NCI-H2081 treated with DMSO at 0.1 percent for 48 hours (cell line): ENCODE measurements around the gene TRPM8.

Experiments used
- DNase-seq: peaks from one replicate; lab custom pipeline; 2025; lab: John Stamatoyannopoulos, UW

The TRPM8 gene

DNA sequence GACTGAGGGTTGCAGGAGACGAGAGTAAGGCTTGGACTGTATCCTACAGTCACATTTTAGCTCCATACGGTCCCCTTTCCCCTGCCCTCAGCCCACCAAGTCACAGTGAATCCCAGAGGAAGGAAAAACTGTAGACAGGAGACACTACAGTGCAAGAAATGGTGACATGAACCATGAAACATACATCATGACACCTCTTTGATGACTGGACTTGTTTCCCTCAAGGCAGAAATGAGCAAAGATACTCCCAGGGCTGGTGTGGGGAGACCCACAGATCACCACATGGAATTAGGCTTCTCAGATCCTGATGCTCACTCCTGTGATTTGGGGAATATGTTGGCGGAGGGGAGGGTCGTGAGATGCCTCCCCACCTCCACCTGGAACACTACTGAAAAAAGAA lies 85.1 kb downstream of the TRPM8 start:
- no peak for DNase-seq

DNA sequence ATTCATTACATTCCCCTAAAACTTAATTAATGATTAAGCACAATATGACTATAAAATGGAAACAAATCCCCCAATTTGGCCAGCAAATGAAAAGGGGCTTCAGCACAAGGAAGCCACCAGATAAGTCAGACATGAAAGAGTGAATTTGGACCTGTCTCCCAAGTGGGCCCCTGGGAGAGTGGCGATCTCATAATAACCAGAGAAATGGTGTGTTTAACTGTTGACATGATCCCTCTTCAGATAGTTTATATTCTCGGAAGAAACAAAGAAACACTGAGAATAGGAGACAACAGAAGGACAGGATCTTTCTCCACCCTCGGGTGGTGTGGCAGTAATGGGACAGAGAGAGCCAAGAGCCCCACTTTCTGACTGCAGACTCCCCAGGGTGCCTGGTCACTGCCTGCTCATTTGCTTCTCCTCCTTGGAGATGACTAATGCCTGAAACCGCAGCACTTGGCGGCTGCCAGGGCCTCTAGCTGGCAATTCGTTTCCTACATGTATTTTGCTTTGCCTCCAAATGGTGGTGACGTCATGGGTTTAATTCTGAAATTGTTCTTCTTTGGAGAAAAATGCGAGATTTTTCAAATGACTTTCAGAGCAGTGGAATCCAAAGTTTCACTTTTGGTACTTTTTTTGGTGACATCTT lies 86.9 kb downstream of the TRPM8 start:
- DNase-seq, result no peak

DNA sequence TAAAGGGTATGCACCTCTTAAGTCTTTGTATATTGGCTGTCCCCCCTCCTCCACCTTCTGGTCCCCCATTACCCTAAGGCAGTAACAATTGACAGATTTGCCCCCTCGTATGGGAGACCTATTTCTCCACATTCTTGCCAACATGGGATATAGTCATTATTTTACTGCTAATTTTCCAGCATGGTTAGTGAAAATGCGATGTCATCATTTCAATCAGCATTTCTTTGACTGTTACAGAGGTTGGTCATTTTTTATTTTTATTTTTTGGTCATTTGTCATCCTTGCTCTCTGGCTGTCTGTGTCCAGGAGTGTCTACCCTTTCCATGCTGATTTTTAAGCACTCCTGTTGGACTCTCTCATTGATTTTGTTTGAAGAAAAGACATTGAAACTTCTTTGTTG lies 88.0 kb downstream of the TRPM8 start:
- no peak for DNase-seq

DNA sequence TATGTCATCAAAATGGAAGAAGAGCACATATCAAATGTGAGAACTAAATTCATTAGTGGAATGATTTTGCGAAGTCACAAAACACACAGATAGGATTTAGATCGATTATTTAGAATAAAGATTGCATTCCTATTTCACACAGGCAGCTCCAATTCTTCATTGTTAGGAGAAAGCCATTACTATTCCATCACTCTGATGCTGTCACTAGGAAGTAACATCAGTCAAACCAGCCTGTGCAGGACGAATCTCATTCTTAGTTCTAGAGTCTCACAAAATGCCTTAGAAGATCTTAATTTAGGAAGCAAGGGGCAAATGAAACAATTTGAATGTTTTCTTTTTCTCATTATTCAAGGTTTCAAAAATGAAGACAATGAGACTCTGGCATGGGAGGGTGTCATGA lies 89.3 kb downstream of the TRPM8 start:
- DNase-seq, result no peak

DNA sequence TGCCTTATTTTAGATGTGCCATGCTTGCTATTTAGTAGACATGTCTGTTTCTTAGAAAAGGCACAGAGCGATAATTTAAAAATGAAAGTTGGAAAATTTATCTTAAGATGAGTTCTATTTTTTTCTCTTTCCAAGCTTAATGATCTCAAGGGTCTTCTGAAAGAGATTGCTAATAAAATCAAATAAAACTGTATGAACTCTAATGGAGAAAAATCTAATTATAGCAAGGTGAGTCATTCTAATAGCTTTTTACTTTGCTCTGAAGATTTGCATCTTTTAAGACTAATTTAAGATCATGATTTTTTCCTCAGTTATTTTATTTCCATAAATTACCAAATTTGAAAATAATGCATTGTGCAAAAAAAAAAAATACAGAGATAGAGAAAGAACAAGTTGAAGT lies 97.3 kb downstream of the TRPM8 start:
- DNase-seq, result no peak

DNA sequence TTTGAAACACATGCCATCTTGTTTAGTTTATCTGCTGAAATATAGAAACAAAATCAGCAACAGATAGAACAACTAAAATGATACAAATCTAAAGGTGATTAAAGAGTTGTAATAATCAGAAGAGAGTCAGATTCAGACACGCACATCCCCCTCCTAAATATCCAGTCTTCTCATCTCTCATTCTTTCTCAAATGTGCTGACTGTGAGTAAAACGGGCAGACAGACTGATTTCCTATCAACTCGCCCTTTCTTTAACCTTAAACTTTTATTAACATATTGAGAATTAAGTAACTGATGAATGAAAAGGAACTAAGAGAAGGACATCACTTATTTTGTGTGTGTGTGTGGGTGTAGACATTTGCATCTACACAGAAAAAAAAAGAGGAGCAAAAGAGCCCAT lies 98.7 kb downstream of the TRPM8 start:
- DNase-seq, result no peak

DNA sequence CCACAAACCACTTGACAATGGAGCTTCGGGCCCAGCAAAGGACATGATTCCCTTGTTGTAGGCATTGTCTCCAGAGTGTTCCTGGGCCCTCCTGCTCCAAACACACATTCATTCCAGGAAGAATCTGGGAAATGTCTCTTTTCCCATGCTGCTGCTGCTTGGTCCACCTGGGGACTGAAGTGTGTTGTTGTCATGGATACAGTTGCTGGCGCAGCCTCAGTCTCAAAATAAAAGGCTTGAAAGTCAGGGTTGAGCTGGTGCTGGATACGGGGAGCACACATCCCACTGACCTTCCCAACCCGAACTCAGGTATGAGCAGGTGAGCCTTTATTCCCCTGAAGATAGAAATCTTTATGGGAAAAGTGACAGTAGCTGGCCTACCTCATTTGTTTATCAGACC lies 102.7 kb downstream of the TRPM8 start:
- no peak for DNase-seq

DNA sequence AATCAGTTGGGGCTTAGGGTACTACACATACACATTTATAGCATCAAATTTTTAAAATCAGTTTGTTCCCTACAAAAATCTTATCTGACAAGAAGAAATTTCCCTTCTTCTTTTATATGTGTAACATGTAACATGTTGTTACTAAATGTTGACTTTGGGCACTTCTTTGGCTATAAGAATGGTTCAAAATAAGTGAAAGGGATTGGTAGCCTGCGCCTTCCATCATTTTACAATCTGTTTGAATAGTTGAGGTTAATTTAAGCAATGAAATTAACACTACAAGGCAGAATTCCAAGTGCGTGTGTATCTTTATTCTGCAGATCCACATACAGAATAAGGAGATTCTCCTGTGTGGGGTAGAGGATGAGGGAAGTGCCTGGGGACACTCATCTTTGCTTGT lies 103.2 kb downstream of the TRPM8 start:
- no peak for DNase-seq

DNA sequence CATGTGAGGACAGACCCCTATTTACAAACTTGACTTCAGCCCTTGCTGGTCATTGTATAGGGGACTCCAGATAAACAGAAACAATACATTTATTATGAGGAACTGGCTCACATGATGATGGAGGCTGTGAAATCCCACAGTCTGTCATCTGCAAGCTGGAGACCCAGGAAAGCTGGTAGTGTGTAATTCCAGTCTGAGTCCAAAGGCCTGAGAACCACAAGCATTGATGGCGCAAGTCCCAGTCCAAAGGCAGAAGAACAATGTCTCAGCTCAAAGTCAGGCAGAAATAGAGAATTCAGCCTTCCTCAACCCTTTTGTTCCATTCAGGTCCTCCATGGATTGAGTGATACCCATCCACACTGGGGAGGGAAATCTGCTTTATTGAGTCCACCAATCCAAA lies 105.3 kb downstream of the TRPM8 start:
- no peak for DNase-seq

DNA sequence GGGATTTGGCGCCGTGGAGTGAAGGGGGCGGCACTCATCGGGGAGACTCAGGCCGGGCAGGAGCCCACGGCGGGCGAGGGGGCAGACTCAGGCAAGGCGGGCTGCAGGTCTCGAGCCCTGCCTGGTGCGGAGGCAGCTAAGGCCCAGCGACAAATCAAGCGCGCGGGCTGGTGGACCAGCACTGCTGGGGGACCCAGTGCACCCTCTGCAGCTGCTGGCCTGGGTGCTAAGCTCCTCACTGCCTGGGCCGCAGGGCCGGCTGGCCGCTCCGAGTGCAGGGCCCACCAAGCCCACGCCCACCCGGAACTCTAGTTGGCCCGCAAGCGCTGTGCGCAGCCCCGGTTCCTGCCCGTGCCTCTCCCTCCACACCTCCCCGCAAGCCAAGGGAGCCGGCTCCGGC lies 107.1 kb downstream of the TRPM8 start:
- no peak for DNase-seq

DNA sequence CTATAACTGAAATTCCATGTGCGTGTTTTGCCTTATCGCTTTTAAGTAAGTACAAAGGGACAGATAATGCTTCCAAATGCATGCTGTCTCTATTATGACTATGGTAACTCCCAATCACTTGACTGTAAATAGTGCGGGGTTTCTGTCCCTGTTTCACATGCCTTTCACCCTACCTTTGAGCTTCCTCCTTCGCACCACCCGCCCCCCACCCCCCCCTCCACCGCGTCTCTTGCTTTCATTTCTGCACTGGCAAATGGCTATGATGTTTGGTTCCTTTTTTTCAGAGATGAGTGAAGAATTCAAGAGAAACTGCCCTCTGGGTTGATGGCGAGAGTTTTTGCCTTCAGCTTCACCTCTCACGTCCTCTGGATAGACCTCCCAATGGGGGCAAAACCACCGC lies 108.3 kb downstream of the TRPM8 start:
- no peak for DNase-seq

DNA sequence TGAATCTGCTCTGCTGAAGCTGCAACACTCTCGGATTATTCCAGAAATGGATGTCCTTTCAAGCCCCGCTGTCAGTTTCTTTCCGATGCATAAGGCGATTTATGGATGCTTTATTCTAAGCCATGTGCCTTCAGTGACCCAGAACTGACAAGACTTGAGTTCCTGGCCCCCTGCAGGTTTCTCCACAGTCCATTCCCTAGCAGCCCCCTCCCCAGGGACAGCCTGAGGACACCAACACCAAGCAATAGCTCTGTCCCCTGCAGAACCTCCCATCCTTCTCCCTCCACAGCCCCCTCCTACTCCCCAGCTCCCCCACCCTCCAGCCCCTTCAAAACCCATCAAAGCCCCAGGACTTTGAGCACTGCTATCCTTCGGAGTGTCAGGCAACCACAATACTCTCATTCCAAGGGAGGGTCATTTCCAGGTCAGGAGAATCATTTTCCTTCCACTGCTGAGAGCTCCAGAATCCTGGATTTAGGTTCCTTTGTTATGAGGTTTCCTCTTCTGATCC lies 108.8 kb downstream of the TRPM8 start:
- no peak for DNase-seq

DNA sequence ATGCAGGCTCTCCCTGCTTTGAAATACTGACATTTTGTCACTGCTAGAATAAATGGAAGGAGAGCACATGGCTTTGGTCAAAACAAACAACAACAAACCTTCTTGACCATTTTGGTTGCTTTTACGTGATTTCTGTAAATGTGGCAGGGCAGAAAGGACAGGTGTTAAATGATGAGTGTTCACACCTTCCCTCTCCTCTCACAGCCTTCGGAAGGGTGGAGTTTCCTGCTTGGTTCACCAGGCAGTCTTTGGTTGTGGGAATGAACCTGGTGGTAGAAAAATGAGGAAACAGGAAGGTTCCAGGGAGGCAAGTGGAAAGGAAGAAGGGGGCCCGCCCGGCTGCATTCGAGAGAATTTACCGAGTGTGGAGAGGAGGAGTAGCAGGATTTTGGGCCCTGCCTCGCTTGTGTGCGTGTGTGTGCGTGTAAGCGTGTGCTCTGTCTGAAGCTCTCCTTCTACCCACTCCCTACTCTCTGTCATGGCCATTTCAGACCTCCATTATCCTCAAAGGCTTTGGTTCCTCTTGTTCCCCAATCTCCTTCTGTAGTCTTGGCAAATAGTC lies 109.6 kb downstream of the TRPM8 start:
- no peak for DNase-seq

DNA sequence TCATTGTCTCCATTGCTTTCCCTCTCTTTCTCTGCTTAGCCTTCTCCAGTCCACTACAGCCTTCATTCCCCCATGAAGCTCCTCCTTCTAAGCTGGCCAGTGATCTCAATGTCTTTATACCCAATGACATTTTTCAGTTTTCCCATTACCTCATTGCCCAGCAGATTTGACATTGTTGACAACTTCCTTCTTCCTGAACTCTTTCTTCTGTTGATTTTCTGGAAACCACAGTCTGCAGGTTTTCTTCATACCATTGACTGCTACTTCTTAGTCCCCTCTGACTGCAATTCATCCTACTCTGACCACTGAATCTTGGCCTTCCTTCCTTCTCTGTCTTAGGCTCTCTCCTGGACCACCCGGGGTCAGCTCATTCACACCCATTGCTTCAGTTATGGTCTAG lies 110.5 kb downstream of the TRPM8 start:
- no peak for DNase-seq

DNA sequence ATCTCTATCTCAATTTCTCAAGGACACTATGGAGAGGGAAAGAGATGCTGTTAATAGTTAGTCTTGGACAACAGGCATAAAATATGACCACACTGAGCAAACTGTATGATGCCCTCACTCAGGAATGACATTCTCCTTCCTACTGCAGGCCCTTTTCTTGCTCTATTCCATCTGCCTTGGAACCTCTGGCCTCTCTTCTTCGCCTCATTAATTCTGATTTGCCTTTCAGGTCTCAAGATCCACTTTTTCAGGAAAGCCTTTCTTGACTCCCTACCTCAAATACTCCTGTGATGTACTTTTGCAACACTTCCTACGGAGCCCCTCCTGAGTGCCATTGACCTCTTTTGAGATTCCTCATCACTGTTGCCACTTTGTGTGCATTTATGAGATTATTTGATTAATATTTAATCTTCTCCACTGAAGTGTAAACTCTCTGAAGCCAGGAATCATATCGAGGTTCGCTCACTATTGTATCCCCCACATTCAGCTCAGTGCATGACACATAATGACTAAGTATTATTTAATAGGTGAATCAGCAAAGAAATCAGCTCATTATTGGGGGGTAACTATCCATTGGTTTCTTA lies 112.1 kb downstream of the TRPM8 start:
- no peak for DNase-seq

DNA sequence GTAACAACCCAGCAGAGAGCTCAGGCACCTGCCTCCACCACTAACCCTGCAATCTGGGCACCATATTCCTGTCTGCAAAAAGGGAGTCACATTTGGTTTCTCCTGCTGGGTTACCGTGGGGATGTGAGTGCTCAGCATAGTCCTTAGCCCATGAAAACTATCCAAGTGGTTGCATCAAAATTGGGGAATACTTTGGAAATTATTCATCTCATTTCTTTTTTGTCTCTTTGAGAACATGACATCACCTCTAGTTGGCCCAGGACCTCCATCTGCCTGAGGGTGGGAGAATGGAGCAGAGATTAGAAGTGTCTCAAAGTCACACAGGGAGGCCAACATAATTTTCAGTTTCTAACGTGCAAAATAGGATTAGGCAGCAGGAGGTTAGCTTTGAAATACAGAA lies 114.0 kb downstream of the TRPM8 start:
- DNase-seq, result no peak

DNA sequence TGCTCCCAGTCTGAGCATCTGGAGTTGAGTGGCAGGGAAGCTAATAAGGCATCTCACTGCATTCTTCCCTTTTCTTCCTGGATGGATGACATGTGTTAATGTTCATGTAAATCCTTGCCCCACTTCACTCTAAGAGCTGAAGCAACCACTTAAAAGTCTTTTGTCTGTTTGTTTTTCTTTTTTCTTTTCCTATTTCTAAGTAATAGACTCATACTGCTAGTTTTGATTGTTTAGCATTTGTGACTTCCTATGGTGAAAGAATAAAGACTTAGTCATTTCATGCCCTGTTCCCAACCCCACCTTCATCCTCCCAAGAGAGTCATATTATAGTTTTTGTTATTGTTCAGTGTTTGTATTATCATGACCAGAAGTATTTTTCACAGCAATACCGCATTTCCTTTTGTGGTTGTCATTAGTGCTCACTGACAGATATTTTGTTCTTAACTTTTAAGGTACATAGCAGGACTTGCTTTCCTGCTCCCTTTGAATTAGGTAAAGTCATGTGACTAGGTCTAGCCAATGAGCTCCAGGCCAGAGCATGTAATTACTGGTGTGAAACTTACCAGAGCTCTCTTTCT lies 115.2 kb downstream of the TRPM8 start:
- DNase-seq, result no peak

DNA sequence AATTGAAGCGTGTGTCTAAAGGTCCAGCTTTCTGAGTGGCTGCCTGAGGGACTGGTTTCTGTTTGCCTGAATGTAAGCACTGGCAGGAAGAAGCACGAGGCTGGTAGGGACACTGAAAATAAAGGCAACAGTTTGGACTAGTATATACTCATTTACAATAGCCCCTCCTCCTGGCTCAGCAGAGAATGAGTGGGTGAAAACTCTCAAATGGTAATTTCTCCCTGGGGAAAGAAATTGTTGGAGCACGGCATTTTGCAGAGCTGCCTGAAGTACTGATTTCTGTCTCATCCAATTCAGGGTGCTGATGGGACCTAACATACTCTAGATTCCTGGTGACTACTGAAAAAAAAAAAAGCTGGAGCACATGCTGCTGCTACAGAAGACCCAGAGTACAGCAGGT lies 116.0 kb downstream of the TRPM8 start:
- no peak for DNase-seq

DNA sequence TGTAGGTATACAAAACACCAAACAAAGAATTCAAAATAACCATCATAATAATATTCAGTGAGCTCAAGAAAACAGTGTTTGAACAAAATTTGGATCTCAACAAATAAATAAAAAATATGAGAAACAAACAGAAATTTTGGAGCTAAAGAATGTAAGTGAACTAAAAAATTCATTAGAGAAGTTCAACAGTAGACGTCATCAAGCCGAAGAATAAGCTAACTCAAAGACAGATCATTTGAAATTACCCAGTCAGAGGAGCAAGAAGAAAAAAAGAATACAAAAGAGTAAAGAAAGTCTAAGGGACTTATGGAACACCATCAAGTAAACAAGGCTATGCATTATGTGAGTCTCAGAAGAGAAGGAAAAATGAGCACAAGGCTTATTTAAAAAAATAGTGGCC lies 116.7 kb downstream of the TRPM8 start:
- no peak for DNase-seq

DNA sequence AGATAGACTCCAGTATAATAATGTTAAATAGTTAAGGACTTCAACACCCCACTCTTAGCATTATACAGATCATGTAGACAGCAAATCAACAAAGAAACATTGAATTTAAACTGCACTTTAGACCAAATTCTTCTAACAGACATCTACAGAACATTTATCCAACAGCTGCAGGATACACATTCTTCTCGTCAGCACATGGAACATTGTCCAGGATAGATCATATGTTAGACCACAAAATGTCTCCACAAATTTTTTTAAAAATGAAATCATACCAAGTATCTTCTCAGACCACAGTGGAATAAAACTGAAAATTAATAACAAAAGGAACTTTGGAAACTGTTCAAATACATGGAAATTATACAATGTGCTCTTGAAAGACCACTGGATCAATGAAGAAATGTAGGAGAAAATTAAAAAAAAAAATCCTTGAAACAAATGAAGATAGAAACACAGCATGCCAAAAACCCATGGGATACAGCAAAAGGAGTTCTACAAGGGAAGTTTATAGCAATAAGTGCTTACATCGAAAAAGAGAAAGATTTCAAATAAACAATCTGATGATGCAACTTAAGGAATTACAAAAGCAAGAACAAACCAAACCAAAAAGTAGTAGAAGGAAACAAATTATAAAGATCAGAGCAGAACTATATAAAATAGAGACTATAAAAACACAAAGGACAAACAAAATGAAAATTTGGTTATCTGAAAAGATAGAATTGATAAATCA lies 121.1 kb downstream of the TRPM8 start:
- no peak for DNase-seq

DNA sequence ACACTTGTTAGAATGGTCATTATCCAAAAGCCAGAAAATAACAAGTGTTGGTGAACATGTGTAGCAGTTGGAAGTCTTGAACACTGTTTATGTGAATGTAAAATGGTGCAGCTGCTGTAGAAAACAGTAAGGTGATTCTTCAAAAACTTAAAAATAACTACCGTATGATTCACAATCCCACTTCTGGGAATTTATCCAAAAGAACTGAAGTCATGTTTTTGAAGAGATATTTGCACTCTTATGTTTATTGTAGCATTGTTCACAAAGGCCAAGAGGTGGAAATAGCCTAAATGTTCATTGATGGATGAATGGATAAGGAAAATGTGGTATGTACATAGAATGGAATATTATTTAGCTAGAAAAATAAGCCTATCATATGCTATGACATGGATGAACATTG lies 127.0 kb downstream of the TRPM8 start:
- no peak for DNase-seq

DNA sequence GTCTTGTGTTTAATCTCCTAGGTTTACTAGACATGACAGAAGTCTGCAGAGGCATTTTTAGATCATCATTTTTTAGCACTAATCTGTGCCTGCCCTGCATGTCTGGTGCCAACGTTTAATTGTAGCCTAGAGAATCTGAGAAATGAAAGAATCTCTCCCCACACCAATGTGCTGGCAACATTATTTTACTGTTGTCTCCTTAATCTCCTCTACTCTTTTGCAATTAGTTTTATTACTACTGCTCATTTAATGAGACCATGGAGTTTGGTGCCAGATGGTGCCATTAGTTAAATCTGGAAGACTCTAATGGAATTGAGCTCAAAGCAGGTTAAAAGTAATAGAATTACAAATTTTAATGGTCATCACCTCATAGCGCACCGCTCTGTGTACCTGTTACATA lies 129.3 kb downstream of the TRPM8 start:
- DNase-seq, result no peak

DNA sequence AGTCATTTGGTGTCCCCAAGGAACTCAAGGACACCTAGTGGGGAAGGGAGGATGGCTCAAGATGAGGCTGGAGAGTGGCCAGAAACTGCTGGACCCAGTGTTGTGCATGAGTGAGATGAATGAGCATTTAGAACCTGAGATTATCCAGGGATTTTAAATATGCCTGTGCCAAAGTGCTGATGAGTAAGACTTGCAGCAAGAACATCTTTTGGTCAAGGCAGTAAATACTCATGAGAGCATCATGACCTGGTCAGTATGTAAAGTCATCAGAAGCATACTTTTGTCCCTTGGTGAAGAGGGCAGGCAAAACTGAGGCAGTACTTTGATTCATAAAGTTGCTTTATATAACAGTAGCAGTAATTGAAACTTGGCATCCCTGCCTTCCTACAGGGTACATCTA lies 130.2 kb downstream of the TRPM8 start:
- no peak for DNase-seq
